ENCODE measurements around the gene ITGB1.

The ITGB1 gene

DNA sequence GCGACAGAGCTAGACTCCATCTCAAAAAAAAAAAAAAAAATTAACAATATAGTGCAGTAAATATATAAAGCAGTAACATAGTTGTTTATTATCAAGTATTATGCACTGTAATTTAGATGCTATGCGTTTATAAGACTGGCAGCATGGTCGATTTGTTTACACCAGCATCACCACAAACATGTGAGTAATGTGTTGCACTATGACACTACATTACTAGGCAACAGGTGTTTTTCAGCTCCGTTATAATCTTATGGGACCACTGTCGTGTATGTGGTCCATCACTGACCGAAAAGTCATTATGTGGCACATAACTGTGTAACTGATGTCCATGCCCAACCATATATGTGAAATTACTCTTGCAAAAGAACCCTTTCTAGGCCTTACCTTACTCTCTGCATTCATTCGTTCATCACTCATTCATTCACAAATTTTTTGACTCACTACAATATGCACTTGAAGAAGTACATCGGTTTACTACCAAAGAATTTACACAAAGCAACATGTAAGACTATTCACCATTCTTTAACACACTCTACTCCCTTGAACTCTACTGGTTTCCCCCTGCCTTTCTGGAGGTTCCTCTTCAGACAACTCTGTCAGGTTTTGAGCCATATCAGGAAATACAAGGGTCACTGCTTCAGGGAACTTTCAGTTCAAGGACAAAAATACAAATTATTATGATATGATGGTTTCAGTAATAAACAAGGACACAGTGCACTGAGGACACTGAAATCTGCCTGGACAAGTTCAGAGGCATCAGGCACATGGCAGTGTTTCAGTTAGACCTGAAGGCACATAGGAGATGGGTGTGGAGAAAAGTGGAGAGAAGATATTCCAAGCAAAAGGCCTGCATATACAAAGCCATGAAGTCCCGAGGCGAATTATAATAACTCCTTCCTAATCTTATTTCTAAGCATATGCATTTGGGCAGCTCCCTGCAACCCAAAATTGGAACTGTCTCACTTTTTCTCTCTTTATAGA, 17.4 kb downstream of the ITGB1 start:
- no peak overlapping the region for H3K4me3 ChIP-seq (ENCODE audit: low read depth, low read length)
- peaks cover 2% of the 10 kb centered on the region for H3K36me3 ChIP-seq (ENCODE audit: control insufficient read depth, insufficient read depth, low read length)
- peaks cover 24% of the 10 kb centered on the region for H3K4me1 ChIP-seq (ENCODE audit: control insufficient read depth, insufficient read depth, low read length)
- no peak overlapping the region for H3K9ac ChIP-seq (ENCODE audit: low read depth, low read length)
- no peaks in the 10 kb centered on the region for H3K9me3 ChIP-seq (ENCODE audit: control insufficient read depth, insufficient read depth, low read length)
- H3K27me3 ChIP-seq (ENCODE audit: control insufficient read depth, insufficient read depth, low read length) = no peaks in the 10 kb centered on the region

DNA sequence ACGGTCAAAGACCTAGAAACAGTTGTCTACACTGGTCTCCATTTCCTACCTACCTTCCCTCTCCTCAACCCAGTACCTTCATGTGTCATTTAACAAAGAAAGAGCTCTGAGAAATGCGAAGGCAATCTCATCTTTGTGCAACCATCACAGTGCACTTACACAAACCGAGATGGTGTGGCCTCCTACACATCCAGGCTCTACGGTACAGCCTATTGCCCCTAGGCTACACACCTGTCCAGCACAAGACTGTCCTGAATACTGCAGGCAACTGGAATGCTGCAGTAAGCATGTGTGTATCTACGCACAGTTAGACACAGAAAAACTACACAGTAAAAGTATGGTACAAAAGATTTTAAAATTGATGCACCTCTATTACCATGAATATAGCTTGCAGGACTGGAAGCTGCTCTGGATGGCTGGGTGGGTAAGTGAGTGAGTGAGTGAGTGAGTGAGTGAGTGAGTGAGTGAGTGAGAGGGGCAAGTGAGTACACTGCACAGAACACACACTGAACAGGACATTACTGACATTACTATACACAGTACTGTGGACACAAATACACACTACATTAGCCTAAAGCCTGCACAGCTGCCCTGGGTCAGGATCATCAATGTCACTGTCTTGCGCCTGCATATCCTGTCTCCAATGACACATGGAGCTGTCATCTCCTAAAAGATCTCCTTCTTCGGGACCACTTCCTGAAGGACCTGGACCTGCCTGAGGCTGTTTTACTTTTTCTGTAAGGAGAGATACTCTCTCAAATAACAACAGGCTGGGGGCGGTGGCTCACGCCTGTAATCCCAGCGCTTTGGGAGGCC, 18.5 kb downstream of the ITGB1 start:
- H3K9ac ChIP-seq (ENCODE audit: low read depth, low read length) = no peak overlapping the region
- peaks cover 2% of the 10 kb centered on the region for H3K36me3 ChIP-seq (ENCODE audit: control insufficient read depth, insufficient read depth, low read length)
- no peaks in the 10 kb centered on the region for H3K9me3 ChIP-seq (ENCODE audit: control insufficient read depth, insufficient read depth, low read length)

DNA sequence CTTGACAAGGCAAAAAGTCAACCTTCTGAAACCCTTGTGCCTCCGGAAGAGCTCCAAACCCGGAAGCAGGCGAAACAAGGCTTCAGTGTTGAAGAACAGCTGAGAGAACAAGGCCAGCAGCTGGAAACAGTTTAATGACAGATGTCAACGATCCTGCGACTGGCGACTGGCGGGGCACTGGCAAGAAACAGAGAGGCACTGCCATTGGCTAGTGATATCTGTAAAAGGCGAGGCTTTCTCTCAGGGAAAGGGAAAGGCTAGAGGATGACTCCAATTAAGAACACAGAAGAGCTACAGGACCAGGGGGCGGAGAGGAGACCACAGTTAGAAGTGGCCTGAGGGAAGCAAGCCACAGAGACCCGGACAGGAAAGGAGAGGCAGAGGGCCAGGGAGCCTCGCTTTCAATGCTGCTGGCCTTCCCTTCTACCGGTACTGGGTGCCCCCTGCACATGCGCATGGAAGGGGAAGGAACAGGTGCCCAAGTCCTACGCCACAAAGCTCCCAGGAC, 19.4 kb downstream of the ITGB1 start:
- H3K9me3 ChIP-seq (ENCODE audit: control insufficient read depth, insufficient read depth, low read length) = no peaks in the 10 kb centered on the region
- H3K36me3 ChIP-seq (ENCODE audit: control insufficient read depth, insufficient read depth, low read length) = peaks cover 2% of the 10 kb centered on the region
- no peaks in the 10 kb centered on the region for H3K27me3 ChIP-seq (ENCODE audit: control insufficient read depth, insufficient read depth, low read length)
- H3K4me3 ChIP-seq (ENCODE audit: low read depth, low read length) = no peak overlapping the region
- no peak overlapping the region for H3K9ac ChIP-seq (ENCODE audit: low read depth, low read length)
- H3K4me1 ChIP-seq (ENCODE audit: control insufficient read depth, insufficient read depth, low read length) = peaks cover 14% of the 10 kb centered on the region

More for the DNA sequence above, 18.5 kb downstream of the ITGB1 start:
- H3K27me3 ChIP-seq (ENCODE audit: control insufficient read depth, insufficient read depth, low read length) = no peaks in the 10 kb centered on the region
- H3K4me1 ChIP-seq (ENCODE audit: control insufficient read depth, insufficient read depth, low read length) = peaks cover 23% of the 10 kb centered on the region
- H3K4me3 ChIP-seq (ENCODE audit: low read depth, low read length) = no peak overlapping the region

DNA sequence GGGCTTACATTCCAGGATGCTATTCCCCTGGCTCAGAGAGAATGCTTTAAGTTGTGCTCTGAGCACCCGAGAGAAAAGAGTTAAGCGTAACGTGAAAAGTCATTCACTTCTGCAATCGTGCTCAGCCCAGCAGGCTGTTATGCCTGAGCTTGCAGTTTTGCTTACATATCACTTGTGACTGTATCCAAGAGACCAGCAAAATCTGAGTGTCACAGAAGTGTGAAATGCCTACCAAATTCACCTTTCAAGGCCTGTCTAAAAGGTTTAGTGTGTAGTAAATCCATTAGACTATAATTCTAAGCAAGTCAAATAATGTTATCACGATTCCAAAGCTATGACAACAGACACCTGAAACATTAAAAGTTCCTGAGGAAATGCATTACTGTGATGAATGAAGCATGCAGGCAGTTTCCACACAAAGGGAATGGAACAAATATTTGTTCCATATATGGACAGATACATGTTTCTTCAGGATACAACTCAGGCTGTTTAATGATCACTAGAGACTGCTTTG, 20.1 kb downstream of the ITGB1 start:
- Histone ChIP-seq H3K4me1 (ENCODE audit: control insufficient read depth, insufficient read depth, low read length) (peaks cover 11% of the 10 kb centered on the region), H3K4me3 (ENCODE audit: low read depth, low read length) (no peak overlapping the region), H3K9ac (ENCODE audit: low read depth, low read length) (no peak overlapping the region), H3K9me3 (ENCODE audit: control insufficient read depth, insufficient read depth, low read length) (no peaks in the 10 kb centered on the region), H3K36me3 (ENCODE audit: control insufficient read depth, insufficient read depth, low read length) (peaks cover 2% of the 10 kb centered on the region), H3K27me3 (ENCODE audit: control insufficient read depth, insufficient read depth, low read length) (no peaks in the 10 kb centered on the region)

DNA sequence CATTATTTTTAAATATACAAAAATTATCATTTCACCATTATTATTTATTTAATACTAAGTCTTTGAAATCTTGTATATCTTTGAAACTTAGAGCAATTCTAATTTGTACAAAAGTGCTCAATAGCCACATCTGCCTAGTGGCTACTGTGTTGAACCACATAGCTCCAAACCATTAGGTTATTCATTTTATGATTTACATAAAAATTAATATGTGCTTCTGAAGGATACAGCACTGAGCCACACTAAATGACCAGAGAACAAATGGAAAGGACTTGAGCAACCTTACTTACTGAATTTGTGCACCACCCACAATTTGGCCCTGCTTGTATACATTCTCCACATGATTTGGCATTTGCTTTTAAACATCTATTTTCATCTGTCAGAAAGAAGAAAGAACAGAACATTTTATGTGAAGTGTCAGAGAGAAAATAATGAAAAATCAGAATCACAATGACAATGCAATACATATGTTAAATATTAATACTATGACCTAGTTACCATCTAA, 25.8 kb downstream of the ITGB1 start:
- no peaks in the 10 kb centered on the region for H3K27me3 ChIP-seq (ENCODE audit: control insufficient read depth, insufficient read depth, low read length)
- H3K4me1 ChIP-seq (ENCODE audit: control insufficient read depth, insufficient read depth, low read length) = no peaks in the 10 kb centered on the region
- no peak overlapping the region for H3K9ac ChIP-seq (ENCODE audit: low read depth, low read length)
- H3K4me3 ChIP-seq (ENCODE audit: low read depth, low read length) = no peak overlapping the region
- no peaks in the 10 kb centered on the region for H3K9me3 ChIP-seq (ENCODE audit: control insufficient read depth, insufficient read depth, low read length)
- peaks cover 11% of the 10 kb centered on the region for H3K36me3 ChIP-seq (ENCODE audit: control insufficient read depth, insufficient read depth, low read length)

DNA sequence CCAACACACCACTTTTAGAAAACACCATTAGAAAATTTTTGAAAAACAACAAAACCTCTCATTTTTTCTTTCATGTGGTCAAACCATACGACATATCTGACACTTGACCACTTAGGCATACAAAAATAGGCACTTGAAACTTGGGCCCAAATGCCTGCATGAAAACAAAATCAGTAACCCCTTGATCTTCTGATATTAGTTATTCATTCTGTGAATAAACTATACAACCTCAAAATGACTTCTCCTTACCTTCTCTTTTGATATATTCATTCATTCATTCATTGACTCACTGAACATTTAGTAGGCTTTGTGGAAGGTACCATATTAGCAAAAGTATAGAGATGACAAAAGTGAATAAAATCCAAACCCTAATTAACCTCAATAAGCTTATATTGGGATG, 26.4 kb downstream of the ITGB1 start:
- H3K36me3 ChIP-seq (ENCODE audit: control insufficient read depth, insufficient read depth, low read length) = peaks cover 14% of the 10 kb centered on the region
- no peaks in the 10 kb centered on the region for H3K4me1 ChIP-seq (ENCODE audit: control insufficient read depth, insufficient read depth, low read length)
- H3K4me3 ChIP-seq (ENCODE audit: low read depth, low read length) = no peak overlapping the region

DNA sequence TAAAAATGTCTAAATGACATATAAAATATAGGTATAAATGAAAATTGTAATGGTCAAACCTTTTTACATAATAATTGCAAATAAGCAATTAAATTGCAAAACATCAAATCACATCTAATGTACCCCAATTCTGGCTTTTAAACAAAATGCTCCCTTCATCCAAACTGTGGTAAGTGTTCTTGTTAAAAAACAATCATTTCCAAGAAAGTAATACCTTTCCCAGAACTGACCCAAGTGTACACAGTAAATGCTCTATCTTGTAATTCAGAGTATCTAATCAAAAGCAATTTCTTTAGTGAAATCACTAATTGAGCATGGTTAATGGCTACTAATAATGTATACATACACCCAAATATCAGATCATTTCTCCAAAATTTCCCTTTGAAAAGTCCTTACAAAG, 28.0 kb downstream of the ITGB1 start:
- no peak overlapping the region for H3K4me3 ChIP-seq (ENCODE audit: low read depth, low read length)
- H3K27me3 ChIP-seq (ENCODE audit: control insufficient read depth, insufficient read depth, low read length) = no peaks in the 10 kb centered on the region
- H3K4me1 ChIP-seq (ENCODE audit: control insufficient read depth, insufficient read depth, low read length) = no peaks in the 10 kb centered on the region
- H3K36me3 ChIP-seq (ENCODE audit: control insufficient read depth, insufficient read depth, low read length) = peaks cover 20% of the 10 kb centered on the region
- no peaks in the 10 kb centered on the region for H3K9me3 ChIP-seq (ENCODE audit: control insufficient read depth, insufficient read depth, low read length)
- no peak overlapping the region for H3K9ac ChIP-seq (ENCODE audit: low read depth, low read length)

More for the DNA sequence above, 26.4 kb downstream of the ITGB1 start:
- Histone ChIP-seq H3K9me3 (ENCODE audit: control insufficient read depth, insufficient read depth, low read length) (no peaks in the 10 kb centered on the region), H3K27me3 (ENCODE audit: control insufficient read depth, insufficient read depth, low read length) (no peaks in the 10 kb centered on the region), H3K9ac (ENCODE audit: low read depth, low read length) (no peak overlapping the region)

DNA sequence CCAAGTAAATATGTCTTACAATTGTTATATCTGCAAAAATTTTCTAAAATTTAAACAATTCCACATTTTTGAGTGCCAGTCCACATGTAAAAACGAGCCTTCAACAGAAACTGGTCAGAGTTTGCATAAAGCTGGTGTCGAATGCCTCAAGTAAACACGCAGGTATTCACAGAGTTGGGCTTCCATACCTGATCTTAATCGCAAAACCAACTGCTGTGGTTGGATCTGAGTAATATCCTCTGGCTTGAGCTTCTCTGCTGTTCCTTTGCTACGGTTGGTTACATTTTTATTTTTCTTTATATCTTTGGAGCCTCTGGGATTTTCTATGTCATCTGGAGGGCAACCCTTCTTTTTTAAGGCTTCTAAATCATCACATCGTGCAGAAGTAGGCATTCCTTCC, 28.4 kb downstream of the ITGB1 start:
- peaks cover 20% of the 10 kb centered on the region for H3K36me3 ChIP-seq (ENCODE audit: control insufficient read depth, insufficient read depth, low read length)
- no peak overlapping the region for H3K9ac ChIP-seq (ENCODE audit: low read depth, low read length)
- no peaks in the 10 kb centered on the region for H3K9me3 ChIP-seq (ENCODE audit: control insufficient read depth, insufficient read depth, low read length)
- no peaks in the 10 kb centered on the region for H3K4me1 ChIP-seq (ENCODE audit: control insufficient read depth, insufficient read depth, low read length)
- no peak overlapping the region for H3K4me3 ChIP-seq (ENCODE audit: low read depth, low read length)
- H3K27me3 ChIP-seq (ENCODE audit: control insufficient read depth, insufficient read depth, low read length) = no peaks in the 10 kb centered on the region

DNA sequence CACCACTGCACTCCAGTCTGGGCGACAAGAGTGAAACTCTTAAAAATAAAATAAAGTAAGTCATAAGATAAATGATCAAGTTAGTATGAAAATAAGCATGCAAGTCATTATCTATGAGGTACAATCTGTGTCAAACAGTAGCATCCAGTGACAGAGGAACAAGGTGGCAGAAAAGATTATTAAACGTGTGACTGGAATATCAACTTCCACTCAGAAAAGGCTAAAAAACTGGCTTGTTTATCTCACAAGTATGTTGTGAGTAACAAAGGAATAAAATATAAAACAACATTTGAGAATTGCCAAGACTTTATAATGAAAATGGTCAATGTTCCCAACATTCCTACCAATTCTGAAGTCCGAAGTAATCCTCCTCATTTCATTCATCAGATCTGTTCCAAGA, 30.3 kb downstream of the ITGB1 start:
- Histone ChIP-seq H3K4me1 (ENCODE audit: control insufficient read depth, insufficient read depth, low read length) (no peaks in the 10 kb centered on the region), H3K27me3 (ENCODE audit: control insufficient read depth, insufficient read depth, low read length) (no peaks in the 10 kb centered on the region), H3K4me3 (ENCODE audit: low read depth, low read length) (no peak overlapping the region), H3K9me3 (ENCODE audit: control insufficient read depth, insufficient read depth, low read length) (no peaks in the 10 kb centered on the region), H3K9ac (ENCODE audit: low read depth, low read length) (no peak overlapping the region), H3K36me3 (ENCODE audit: control insufficient read depth, insufficient read depth, low read length) (peaks cover 22% of the 10 kb centered on the region)

DNA sequence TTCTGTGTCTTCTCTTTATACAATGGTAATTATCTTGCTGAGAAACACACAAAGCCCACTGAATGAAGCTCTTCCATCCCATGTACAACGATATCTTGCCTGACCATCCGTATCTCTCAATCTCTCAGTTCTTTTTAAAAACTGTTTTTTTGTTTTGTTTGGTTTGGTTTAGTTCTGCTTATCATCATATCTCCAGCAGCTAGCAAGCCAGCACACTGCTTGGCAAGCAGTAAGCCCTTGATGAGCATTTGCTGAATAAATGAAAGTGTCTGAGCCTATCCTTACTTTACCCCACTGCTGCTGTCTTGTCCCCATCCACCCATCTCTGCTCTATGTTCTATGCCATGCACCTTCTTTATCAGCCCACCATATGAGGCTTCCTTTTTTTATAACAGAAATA, 34.2 kb downstream of the ITGB1 start:
- no peaks in the 10 kb centered on the region for H3K4me1 ChIP-seq (ENCODE audit: control insufficient read depth, insufficient read depth, low read length)

DNA sequence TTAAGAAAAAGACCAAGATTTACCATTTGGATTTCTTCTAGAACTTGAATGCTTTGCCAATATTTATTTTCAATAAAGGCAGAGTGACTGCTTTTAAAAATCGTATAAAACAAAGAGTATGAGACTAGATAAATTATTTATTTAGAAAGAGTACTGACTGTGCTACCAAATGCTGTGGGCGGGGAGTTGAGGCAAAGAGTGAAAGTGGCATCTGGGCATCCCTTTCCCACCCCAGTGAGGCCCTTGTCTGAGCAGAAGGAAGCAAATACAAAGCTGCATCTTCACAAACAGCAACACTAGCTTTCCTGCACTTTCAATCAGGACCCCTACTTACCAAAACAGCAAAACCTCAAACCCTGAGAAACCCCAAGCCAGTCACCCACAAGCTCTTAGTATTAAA, 34.9 kb downstream of the ITGB1 start:
- no peaks in the 10 kb centered on the region for H3K27me3 ChIP-seq (ENCODE audit: control insufficient read depth, insufficient read depth, low read length)
- no peak overlapping the region for H3K4me3 ChIP-seq (ENCODE audit: low read depth, low read length)
- no peaks in the 10 kb centered on the region for H3K9me3 ChIP-seq (ENCODE audit: control insufficient read depth, insufficient read depth, low read length)
- no peak overlapping the region for H3K9ac ChIP-seq (ENCODE audit: low read depth, low read length)
- H3K4me1 ChIP-seq (ENCODE audit: control insufficient read depth, insufficient read depth, low read length) = no peaks in the 10 kb centered on the region
- peaks cover 26% of the 10 kb centered on the region for H3K36me3 ChIP-seq (ENCODE audit: control insufficient read depth, insufficient read depth, low read length)

More for the DNA sequence above, 34.2 kb downstream of the ITGB1 start:
- peaks cover 22% of the 10 kb centered on the region for H3K36me3 ChIP-seq (ENCODE audit: control insufficient read depth, insufficient read depth, low read length)
- H3K27me3 ChIP-seq (ENCODE audit: control insufficient read depth, insufficient read depth, low read length) = no peaks in the 10 kb centered on the region
- no peak overlapping the region for H3K9ac ChIP-seq (ENCODE audit: low read depth, low read length)
- no peak overlapping the region for H3K4me3 ChIP-seq (ENCODE audit: low read depth, low read length)
- no peaks in the 10 kb centered on the region for H3K9me3 ChIP-seq (ENCODE audit: control insufficient read depth, insufficient read depth, low read length)
